GM13976 (cell line): Measurements from ENCODE around the gene DND1.
"Not testable (repeated sequence)": the region's sequence is repeated elsewhere in the genome, so short reads cannot be mapped to it uniquely, and the experiment has no call there.

Source experiments
- DNase-seq: peaks from one replicate; pipeline ENCODE4 v3.0.0; 2012; ENCODE audit warnings: low spot score
- CTCF ChIP-seq: IDR thresholded peaks from 2 replicates; pipeline ENCODE4 v1.5.1; 2012; ENCODE audit warnings: borderline replicate concordance, mild to moderate bottlenecking; ENCODE audit not compliant: insufficient read depth; ENCODE audit errors: extremely low read depth, missing control alignments, control extremely low read depth
- in situ Hi-C: fragments of 300-500 bp; cut with MboI; formaldehyde crosslinking; loops from one replicate; pipeline ENCODE4 v1.12.0; 2022; ENCODE audit warnings: low sequenced_read_pairs, mixed read lengths, inconsistent platforms; ENCODE audit not compliant: unreplicated experiment

The DND1 gene

GRCh38 chr5:140673187-140673976, at the start of gene DND1:
Gene DND1 (minus strand): TSS chr5:140673576. CDS start chr5:140673542, 34 bp downstream.
- in situ Hi-C loops = no loop called here
- no peak for DNase-seq
- no peak for TF ChIP-seq CTCF

GRCh38 chr5:140721395-140721794, 48.0 kb upstream of the DND1 start:
- not testable (repeated sequence) for DNase-seq
- in situ Hi-C loops = loop anchor here (25.0 kb wide), 1 partner anchor 484 kb away; no protein-coding TSS in a partner anchor

- in situ Hi-C loops = loop anchor here (25.0 kb wide), 1 partner anchor 483 kb away; no protein-coding TSS in a partner anchor
- DNase-seq = not testable (repeated sequence)
These were observed 47.4 kb upstream of the DND1 start for GRCh38 chr5:140720738-140721137.

- in situ Hi-C loops = loop anchor here (10.0 to 25.0 kb wide), 2 partner anchors 353 to 481 kb away; partner anchors contain the start of gene SLC4A9
- TF ChIP-seq CTCF = no peak
These were observed 44.9 kb upstream of the DND1 start for GRCh38 chr5:140718266-140718592.

GRCh38 chr5:140716238-140716637, 42.9 kb upstream of the DND1 start:
- in situ Hi-C loops = loop anchor here (10.0 to 25.0 kb wide), 2 partner anchors 351 to 479 kb away; partner anchors contain the start of gene SLC4A9
- not testable (repeated sequence) for DNase-seq

More at GRCh38 chr5:140718266-140718592, 44.9 kb upstream of the DND1 start:
- DNase-seq = no peak

GRCh38 chr5:140713562-140714094, 40.3 kb upstream of the DND1 start:
- in situ Hi-C loops = loop anchor here (10.0 to 25.0 kb wide), 2 partner anchors 349 to 476 kb away; partner anchors contain the start of gene SLC4A9
- DNase-seq = no peak
- TF ChIP-seq CTCF = no peak

GRCh38 chr5:140711794-140712193, 38.4 kb upstream of the DND1 start:
- in situ Hi-C loops = loop anchor here (10.0 to 25.0 kb wide), 2 partner anchors 347 to 474 kb away; partner anchors contain the start of gene SLC4A9
- no peak for TF ChIP-seq CTCF

GRCh38 chr5:140710899-140711552, 37.6 kb upstream of the DND1 start:
- no peak for TF ChIP-seq CTCF
- in situ Hi-C loops = loop anchor here (10.0 to 25.0 kb wide), 2 partner anchors 346 to 474 kb away; partner anchors contain the start of gene SLC4A9
- DNase-seq = peak; percentile 83

More at GRCh38 chr5:140711794-140712193, 38.4 kb upstream of the DND1 start:
- DNase-seq = no peak

GRCh38 chr5:140708787-140709186, 35.4 kb upstream of the DND1 start:
- not testable (repeated sequence) for DNase-seq
- in situ Hi-C loops = loop anchor here (25.0 kb wide), 1 partner anchor 471 kb away; no protein-coding TSS in a partner anchor
